Natural killer cell (primary cell): ENCODE measurements around the gene TTI1. TPM values are rescaled to one million over a fixed set of nuclear protein-coding genes. Genes with fewer than 3 reads are reported as not detected.
A peak's percentile ranks its signal among the peaks of the same experiment; 100 is the strongest.

Experiments used
- ATAC-seq, 3 donors: fragments of 150-1000 bp in 2 of 3; fragments of 200-7000 bp in 1 of 3; cut with Tn5 transposase; 1 replicate in 1 of 3; 2 replicates in 2 of 3; pipeline ENCODE4 v1.10.0; 2021; ENCODE audit warnings: mild to moderate bottlenecking in 2 of 3, moderate library complexity in 2 of 3
- DNase-seq, 2 donors: peaks; one replicate each; pipeline versions ENCODE4 v3.0.0 to v3.0.0-alpha.2; 2013 to 2021; ENCODE audit warnings: mixed read lengths in 1 of 2
- H3K27ac ChIP-seq: one replicate; pipeline ENCODE4 v1.5.1; 2013; ENCODE audit warnings: mild to moderate bottlenecking, low read length
- H3K27me3 ChIP-seq: one replicate; pipeline ENCODE4 v1.6.1; 2013; ENCODE audit warnings: low read length; ENCODE audit not compliant: control insufficient read depth, insufficient read depth
- H3K36me3 ChIP-seq: one replicate; pipeline ENCODE4 v1.6.1; 2013; ENCODE audit warnings: low read length; ENCODE audit not compliant: control insufficient read depth, insufficient read depth
- H3K4me1 ChIP-seq: one replicate; pipeline ENCODE4 v1.6.1; 2013; ENCODE audit warnings: low read length; ENCODE audit not compliant: control insufficient read depth, insufficient read depth
- H3K4me3 ChIP-seq: one replicate; pipeline ENCODE4 v1.5.1; 2013; ENCODE audit warnings: low read length
- H3K9me3 ChIP-seq: one replicate; pipeline ENCODE4 v1.6.1; 2013; ENCODE audit warnings: low read length; ENCODE audit not compliant: control insufficient read depth, insufficient read depth
- H3K27ac Mint-ChIP-seq, 2 donors: one replicate each; pipeline ENCODE4 v1.8.0; 2022; ENCODE audit warnings: mild to moderate bottlenecking in 2 of 2, mixed read lengths in 2 of 2, moderate library complexity in 1 of 2
- H3K27me3 Mint-ChIP-seq, 2 donors: one replicate each; pipeline ENCODE4 v1.8.0; 2022; ENCODE audit warnings: low read depth in 2 of 2, mixed read lengths in 2 of 2
- H3K36me3 Mint-ChIP-seq: one replicate; pipeline ENCODE4 v1.8.0; 2022; ENCODE audit warnings: mixed read lengths
- H3K4me1 Mint-ChIP-seq, 2 donors: one replicate each; pipeline ENCODE4 v1.8.0; 2022; ENCODE audit warnings: mixed read lengths in 2 of 2
- H3K4me3 Mint-ChIP-seq: one replicate; pipeline ENCODE4 v1.8.0; 2022; ENCODE audit warnings: mild to moderate bottlenecking, moderate library complexity, mixed read lengths
- H3K9me3 Mint-ChIP-seq, 2 donors: one replicate each; pipeline ENCODE4 v1.8.0; 2022; ENCODE audit warnings: mixed read lengths in 2 of 2
- WGBS: methylation state at CpG from one replicate; pipeline ENCODE4 v1.1.7; 2013; ENCODE audit warnings: missing lambda C conversion rate; ENCODE audit not compliant: insufficient coverage; 5-methylcytosine and 5-hydroxymethylcytosine counted together
- intact Hi-C: fragments of 100-400 bp; cut with micrococcal nuclease; formaldehyde crosslinking; loops from one replicate; pipeline ENCODE4 v1.14.2; 2022
- total RNA-seq, 4 donors: library from RNA; stranded (reverse); fragments of 120-200 nt in 1 of 4; gene quantifications; one replicate each; pipeline versions ENCODE4 v1.2.3 to v1.2.4, GENCODE V29; 2013 to 2022
- TF ChIP-seq, protein P1 (sequence below): fragments of 200-600 bp; IDR thresholded peaks from one replicate; pipeline ENCODE4 v1.8.0; 2022; ENCODE audit warnings: antibody characterized with exemption

TTI1 gene
- total RNA-seq, 3 donors from 2014 or later (not counting 1 experiment from before 2014, with no cell fraction given), result 15.9 to 23.9 (median 18.9) TPM

DNA sequence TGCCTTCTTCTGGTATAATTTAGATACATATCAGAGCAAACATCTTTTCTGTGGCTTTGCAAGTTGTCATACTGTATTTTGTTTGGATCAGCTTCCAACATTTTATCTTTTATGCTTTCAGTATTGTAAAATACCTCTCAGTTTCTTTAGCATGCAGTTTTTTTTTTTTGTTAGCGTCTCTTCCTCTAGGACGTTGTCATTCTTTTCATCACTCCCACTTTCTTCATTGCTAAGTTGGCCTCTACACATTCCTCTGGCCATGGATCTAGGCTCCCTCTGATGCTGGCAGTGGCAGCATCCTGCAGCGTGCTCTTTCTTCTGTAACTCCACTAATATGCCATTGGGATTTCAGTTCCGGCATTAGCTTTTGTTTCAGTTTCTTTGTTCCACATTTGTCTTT, 22.0 kb upstream of the TTI1 start:
- Mint-ChIP-seq H3K4me3 (no peak overlapping the region), H3K9me3 (no peaks in the 10 kb centered on the region), H3K27me3 (no peaks in the 10 kb centered on the region), H3K27ac (peak overlapping the region in 1 of 2 donors; percentile 1), H3K4me1 (peaks cover 19 to 22% of the 10 kb centered on the region in 2 donors), H3K36me3 (no peaks in the 10 kb centered on the region)
- no peak overlapping the region for H3K4me3 ChIP-seq
- intact Hi-C loops, result loop anchor here (5.0 kb wide), 1 partner anchor 62 kb away; no protein-coding TSS in a partner anchor
- H3K4me1 ChIP-seq, result no peaks in the 10 kb centered on the region
- TF ChIP-seq, protein P1, sequence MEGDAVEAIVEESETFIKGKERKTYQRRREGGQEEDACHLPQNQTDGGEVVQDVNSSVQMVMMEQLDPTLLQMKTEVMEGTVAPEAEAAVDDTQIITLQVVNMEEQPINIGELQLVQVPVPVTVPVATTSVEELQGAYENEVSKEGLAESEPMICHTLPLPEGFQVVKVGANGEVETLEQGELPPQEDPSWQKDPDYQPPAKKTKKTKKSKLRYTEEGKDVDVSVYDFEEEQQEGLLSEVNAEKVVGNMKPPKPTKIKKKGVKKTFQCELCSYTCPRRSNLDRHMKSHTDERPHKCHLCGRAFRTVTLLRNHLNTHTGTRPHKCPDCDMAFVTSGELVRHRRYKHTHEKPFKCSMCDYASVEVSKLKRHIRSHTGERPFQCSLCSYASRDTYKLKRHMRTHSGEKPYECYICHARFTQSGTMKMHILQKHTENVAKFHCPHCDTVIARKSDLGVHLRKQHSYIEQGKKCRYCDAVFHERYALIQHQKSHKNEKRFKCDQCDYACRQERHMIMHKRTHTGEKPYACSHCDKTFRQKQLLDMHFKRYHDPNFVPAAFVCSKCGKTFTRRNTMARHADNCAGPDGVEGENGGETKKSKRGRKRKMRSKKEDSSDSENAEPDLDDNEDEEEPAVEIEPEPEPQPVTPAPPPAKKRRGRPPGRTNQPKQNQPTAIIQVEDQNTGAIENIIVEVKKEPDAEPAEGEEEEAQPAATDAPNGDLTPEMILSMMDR, result no peak
- no peak for ATAC-seq
- H3K27ac ChIP-seq, result no peak overlapping the region
- no peak for DNase-seq
- no peaks in the 10 kb centered on the region for H3K27me3 ChIP-seq
- H3K36me3 ChIP-seq, result peaks cover 51% of the 10 kb centered on the region
- 83% methylated on average over 4 of the region's 4 CpGs for WGBS
- no peaks in the 10 kb centered on the region for H3K9me3 ChIP-seq

DNA sequence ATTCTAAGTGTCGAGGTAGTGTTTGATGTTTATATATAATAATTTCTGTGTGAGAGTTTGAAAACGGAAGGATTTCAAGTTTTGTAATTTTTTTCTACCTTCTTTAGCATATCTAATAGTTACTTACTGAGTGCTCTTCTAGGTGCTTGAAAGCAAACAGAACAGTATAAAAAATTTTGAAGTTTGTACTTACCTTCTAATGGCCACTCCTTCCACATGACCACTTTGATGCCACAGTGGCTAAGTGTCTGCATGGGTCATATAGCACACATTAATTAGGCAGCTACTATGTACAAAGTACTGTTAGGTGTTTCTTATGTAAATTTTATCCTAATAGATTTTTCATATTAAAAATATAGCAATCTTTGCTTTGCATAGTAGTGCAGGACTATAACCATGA, 21.4 kb upstream of the TTI1 start:
- H3K9me3 Mint-ChIP-seq, result no peaks in the 10 kb centered on the region
- ATAC-seq, result no peak
- H3K36me3 ChIP-seq, result peaks cover 52% of the 10 kb centered on the region
- WGBS, result no CpG with 5 or more reads among the region's 2 CpGs
- H3K4me1 ChIP-seq, result no peaks in the 10 kb centered on the region
- no peaks in the 10 kb centered on the region for H3K27me3 Mint-ChIP-seq
- H3K36me3 Mint-ChIP-seq, result no peaks in the 10 kb centered on the region
- intact Hi-C loops, result loop anchor here (5.0 kb wide), 1 partner anchor 63 kb away; no protein-coding TSS in a partner anchor
- H3K27ac Mint-ChIP-seq, result no peak overlapping the region
- H3K9me3 ChIP-seq, result no peaks in the 10 kb centered on the region
- no peak for DNase-seq
- peaks cover 22 to 26% of the 10 kb centered on the region in 2 donors for H3K4me1 Mint-ChIP-seq
- H3K4me3 ChIP-seq, result no peak overlapping the region
- TF ChIP-seq, protein P1, result no peak
- H3K4me3 Mint-ChIP-seq, result no peak overlapping the region
- H3K27ac ChIP-seq, result no peak overlapping the region
- no peaks in the 10 kb centered on the region for H3K27me3 ChIP-seq

GRCh38 chr20:38052870-38053269, 19.6 kb upstream of the TTI1 start:
- no peak for DNase-seq
- no peaks in the 10 kb centered on the region for H3K9me3 ChIP-seq
- H3K27ac ChIP-seq, result no peak overlapping the region
- no peaks in the 10 kb centered on the region for H3K27me3 ChIP-seq
- TF ChIP-seq, protein P1, result no peak
- H3K36me3 ChIP-seq, result peaks cover 48% of the 10 kb centered on the region
- WGBS, result 100% methylated on average over 1 of the region's 2 CpGs
- peak overlapping the region in 1 of 2 donors; percentile 39 for H3K27ac Mint-ChIP-seq
- H3K9me3 Mint-ChIP-seq, result no peaks in the 10 kb centered on the region
- ATAC-seq, result no peak
- H3K27me3 Mint-ChIP-seq, result no peaks in the 10 kb centered on the region
- H3K36me3 Mint-ChIP-seq, result no peaks in the 10 kb centered on the region
- H3K4me1 ChIP-seq, result no peaks in the 10 kb centered on the region
- H3K4me3 ChIP-seq, result no peak overlapping the region
- intact Hi-C loops, result no loop called here
- H3K4me1 Mint-ChIP-seq, result peaks cover 22 to 27% of the 10 kb centered on the region in 2 donors
- H3K4me3 Mint-ChIP-seq, result no peak overlapping the region

- Mint-ChIP-seq H3K27me3 (no peaks in the 10 kb centered on the region), H3K36me3 (no peaks in the 10 kb centered on the region)
Measured at GRCh38 chr20:38050686-38051085, 17.4 kb upstream of the TTI1 start.

More at GRCh38 chr20:38050686-38051085, 17.4 kb upstream of the TTI1 start:
- intact Hi-C loops, result no loop called here
- Histone ChIP-seq H3K27ac (no peak overlapping the region), H3K36me3 (peaks cover 48% of the 10 kb centered on the region), H3K9me3 (no peaks in the 10 kb centered on the region), H3K27me3 (no peaks in the 10 kb centered on the region), H3K4me3 (no peak overlapping the region), H3K4me1 (no peaks in the 10 kb centered on the region)
- DNase-seq (no peak), ATAC-seq (no peak)
- Mint-ChIP-seq H3K9me3 (no peaks in the 10 kb centered on the region), H3K4me1 (peaks cover 29 to 37% of the 10 kb centered on the region in 2 donors), H3K27ac (peak overlapping the region in 1 of 2 donors; percentile 17), H3K4me3 (no peak overlapping the region)
- TF ChIP-seq, protein P1, result no peak
- no CpG with 5 or more reads among the region's 1 CpG for WGBS
